GM23338 (cell line): ENCODE data around the gene SPACA7. TPM values are rescaled to one million over a fixed set of nuclear protein-coding genes. Genes with fewer than 3 reads are reported as not detected.

Experiments used
- ATAC-seq: fragments of 200-7000 bp; cut with Tn5 transposase; 3 replicates; pipeline ENCODE4 v1.9.1; 2020
- DNase-seq: peaks from one replicate; pipeline ENCODE4 v3.0.0-alpha.2; 2015; ENCODE audit warnings: low spot score
- H2AFZ ChIP-seq: fragments of 200-600 bp; sonication (generic); 2 replicates; pipeline ENCODE4 v1.8.0; 2016; ENCODE audit warnings: antibody characterized with exemption, mild to moderate bottlenecking, moderate library complexity
- H3F3A ChIP-seq: fragments of 200-600 bp; sonication (generic); replicated peaks from 2 replicates; pipeline ENCODE4 v1.8.0; 2017; ENCODE audit warnings: antibody characterized with exemption, mixed run types, low read depth
- H3K27ac ChIP-seq: fragments of 200-600 bp; sonication (generic); 2 replicates; pipeline ENCODE4 v1.6.1; 2016; ENCODE audit warnings: low read depth
- H3K27me3 ChIP-seq: fragments of 200-600 bp; sonication (generic); 2 replicates; pipeline ENCODE4 v1.8.0; 2016; ENCODE audit warnings: mild to moderate bottlenecking, mixed run types, moderate library complexity; ENCODE audit not compliant: insufficient read depth
- H3K36me3 ChIP-seq: fragments of 200-600 bp; sonication (generic); 2 replicates; pipeline ENCODE4 v1.8.0; 2016; ENCODE audit warnings: mild to moderate bottlenecking; ENCODE audit not compliant: insufficient read depth
- H3K4me1 ChIP-seq: fragments of 200-600 bp; sonication (generic); 2 replicates; pipeline ENCODE4 v1.8.0; 2016; ENCODE audit warnings: mild to moderate bottlenecking, moderate library complexity; ENCODE audit not compliant: insufficient read depth
- H3K4me2 ChIP-seq: fragments of 200-600 bp; sonication (generic); 2 replicates; pipeline ENCODE4 v1.7.1; 2017; ENCODE audit warnings: mixed run types
- H3K4me3 ChIP-seq: fragments of 200-600 bp; sonication (generic); 2 replicates; pipeline ENCODE4 v1.6.1; 2016; ENCODE audit warnings: mixed run types
- H3K79me2 ChIP-seq: fragments of 200-600 bp; sonication (generic); replicated peaks from 2 replicates; pipeline ENCODE4 v1.8.0; 2017; ENCODE audit warnings: mild to moderate bottlenecking; ENCODE audit not compliant: insufficient read depth
- H3K9me2 ChIP-seq: fragments of 200-600 bp; sonication (generic); 2 replicates; pipeline ENCODE4 v1.8.0; 2017; ENCODE audit not compliant: insufficient read depth
- H4K20me1 ChIP-seq: fragments of 200-600 bp; sonication (generic); replicated peaks from 2 replicates; pipeline ENCODE4 v1.8.0; 2017; ENCODE audit warnings: mild to moderate bottlenecking; ENCODE audit not compliant: insufficient read depth
- H3K27ac Mint-ChIP-seq: 2 replicates; pipeline ENCODE4 v1.8.0; 2020; ENCODE audit warnings: inconsistent platforms, mild to moderate bottlenecking, moderate library complexity, mixed read lengths
- H3K27me3 Mint-ChIP-seq: 3 replicates; pipeline ENCODE4 v1.8.0; 2022; ENCODE audit warnings: low read depth, mild to moderate bottlenecking, moderate library complexity, mixed read lengths, inconsistent platforms; ENCODE audit not compliant: insufficient read depth, poor library complexity
- H3K36me3 Mint-ChIP-seq: 3 replicates; pipeline ENCODE4 v1.8.0; 2021; ENCODE audit warnings: low read depth, mild to moderate bottlenecking, inconsistent platforms, moderate library complexity, mixed read lengths
- H3K4me1 Mint-ChIP-seq: 3 replicates; pipeline ENCODE4 v1.8.0; 2020; ENCODE audit warnings: mild to moderate bottlenecking, inconsistent platforms, mixed read lengths
- H3K4me3 Mint-ChIP-seq: 3 replicates; pipeline ENCODE4 v1.8.0; 2021; ENCODE audit warnings: moderate library complexity, mild to moderate bottlenecking, inconsistent platforms, mixed read lengths
- H3K9me3 Mint-ChIP-seq: 3 replicates; pipeline ENCODE4 v1.8.0; 2020; ENCODE audit warnings: moderate library complexity, mild to moderate bottlenecking, inconsistent platforms, mixed read lengths
- EZH2 ChIP-seq: fragments of 200-600 bp; sonication (generic); IDR thresholded peaks from one replicate; pipeline ENCODE4 v1.8.0; 2017; ENCODE audit warnings: antibody characterized with exemption, mild to moderate bottlenecking, low read depth; ENCODE audit not compliant: unreplicated experiment
- JUNB ChIP-seq: IDR thresholded peaks from one replicate; pipeline ENCODE4 v1.6.1; 2016; ENCODE audit warnings: antibody characterized with exemption; ENCODE audit not compliant: unreplicated experiment
- POLR2AphosphoS5 ChIP-seq: IDR thresholded peaks from 2 replicates; pipeline ENCODE4 v1.6.1; 2016; ENCODE audit warnings: antibody characterized with exemption, low read depth
- STAT1 ChIP-seq: IDR thresholded peaks from one replicate; pipeline ENCODE4 v1.6.1; 2016; ENCODE audit warnings: antibody characterized with exemption; ENCODE audit not compliant: unreplicated experiment
- ZNF331 ChIP-seq: fragments of 250-450 bp; sonication (Bioruptor Pico); IDR thresholded peaks from 2 replicates; pipeline ENCODE4 v1.5.0; 2020; ENCODE audit warnings: low read depth, mild to moderate bottlenecking, moderate library complexity
- ZNF462 ChIP-seq: fragments of 250-450 bp; sonication (Bioruptor Pico); IDR thresholded peaks from 2 replicates; pipeline ENCODE4 v1.5.0; 2020; ENCODE audit warnings: mild to moderate bottlenecking, moderate library complexity
- polyA plus RNA-seq: library from polyadenylated mRNA; unstranded; fragments of >200 nt; fragmentation: Nextera tagmentation; extraction: Ambion mirVana; gene quantifications from 2 replicates; pipeline ENCODE4 v1.2.1, GENCODE V29; 2016
- total RNA-seq: library from RNA; depleted of rRNA; stranded (reverse); fragments of >200 nt; shearing (Covaris generic); gene quantifications from 2 replicates; pipeline ENCODE4 v1.2.3, GENCODE V29; 2014
- TF ChIP-seq, protein P1 (sequence below): IDR thresholded peaks from one replicate; pipeline ENCODE4 v1.6.1; 2018; ENCODE audit warnings: antibody characterized with exemption; ENCODE audit not compliant: unreplicated experiment

SPACA7 gene
- total and polyA plus RNA-seq, 2 experiments from 2014 or later: not detected

- no peak for TF ChIP-seq ZNF462 (CRISPR knock-in tag)
- TF ChIP-seq, protein P1, sequence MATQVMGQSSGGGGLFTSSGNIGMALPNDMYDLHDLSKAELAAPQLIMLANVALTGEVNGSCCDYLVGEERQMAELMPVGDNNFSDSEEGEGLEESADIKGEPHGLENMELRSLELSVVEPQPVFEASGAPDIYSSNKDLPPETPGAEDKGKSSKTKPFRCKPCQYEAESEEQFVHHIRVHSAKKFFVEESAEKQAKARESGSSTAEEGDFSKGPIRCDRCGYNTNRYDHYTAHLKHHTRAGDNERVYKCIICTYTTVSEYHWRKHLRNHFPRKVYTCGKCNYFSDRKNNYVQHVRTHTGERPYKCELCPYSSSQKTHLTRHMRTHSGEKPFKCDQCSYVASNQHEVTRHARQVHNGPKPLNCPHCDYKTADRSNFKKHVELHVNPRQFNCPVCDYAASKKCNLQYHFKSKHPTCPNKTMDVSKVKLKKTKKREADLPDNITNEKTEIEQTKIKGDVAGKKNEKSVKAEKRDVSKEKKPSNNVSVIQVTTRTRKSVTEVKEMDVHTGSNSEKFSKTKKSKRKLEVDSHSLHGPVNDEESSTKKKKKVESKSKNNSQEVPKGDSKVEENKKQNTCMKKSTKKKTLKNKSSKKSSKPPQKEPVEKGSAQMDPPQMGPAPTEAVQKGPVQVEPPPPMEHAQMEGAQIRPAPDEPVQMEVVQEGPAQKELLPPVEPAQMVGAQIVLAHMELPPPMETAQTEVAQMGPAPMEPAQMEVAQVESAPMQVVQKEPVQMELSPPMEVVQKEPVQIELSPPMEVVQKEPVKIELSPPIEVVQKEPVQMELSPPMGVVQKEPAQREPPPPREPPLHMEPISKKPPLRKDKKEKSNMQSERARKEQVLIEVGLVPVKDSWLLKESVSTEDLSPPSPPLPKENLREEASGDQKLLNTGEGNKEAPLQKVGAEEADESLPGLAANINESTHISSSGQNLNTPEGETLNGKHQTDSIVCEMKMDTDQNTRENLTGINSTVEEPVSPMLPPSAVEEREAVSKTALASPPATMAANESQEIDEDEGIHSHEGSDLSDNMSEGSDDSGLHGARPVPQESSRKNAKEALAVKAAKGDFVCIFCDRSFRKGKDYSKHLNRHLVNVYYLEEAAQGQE: no peak
- no peak for TF ChIP-seq EZH2
- no peak for TF ChIP-seq ZNF331
Observed at GRCh38 chr13:112328936-112329335, 47.2 kb upstream of the SPACA7 start (continued).

DNA sequence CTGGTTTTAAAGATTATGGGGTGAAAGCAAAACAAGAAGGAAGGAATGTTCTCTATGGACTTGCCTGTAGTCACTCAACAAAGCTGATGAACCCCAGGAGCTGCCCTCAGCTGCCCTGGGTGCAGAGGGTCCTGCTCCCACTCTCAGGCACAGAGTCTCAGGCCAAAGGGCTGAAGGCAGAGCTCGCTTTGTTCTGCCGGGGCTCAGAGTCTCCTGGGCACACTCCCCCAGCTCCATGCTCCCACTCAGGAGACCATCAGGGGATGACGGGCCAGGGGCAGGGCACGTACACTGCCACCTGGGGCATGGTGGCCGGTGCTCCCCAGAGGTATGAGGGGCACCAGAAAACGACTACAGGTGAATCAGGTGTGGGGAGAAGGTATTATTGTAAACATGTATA is 46.8 kb upstream of the SPACA7 start:
- H3K4me1 Mint-ChIP-seq: peaks cover 15% of the 10 kb centered on the region
- peaks cover 33% of the 10 kb centered on the region for H3K27me3 Mint-ChIP-seq
- Histone ChIP-seq H3K4me1 (peaks cover 10% of the 10 kb centered on the region), H3F3A (no peaks in the 10 kb centered on the region), H4K20me1 (no peaks in the 10 kb centered on the region), H3K4me3 (no peak overlapping the region), H3K27me3 (peaks cover 24% of the 10 kb centered on the region), H3K4me2 (no peak overlapping the region), H3K27ac (no peak overlapping the region), H2AFZ (no peak overlapping the region), H3K79me2 (no peaks in the 10 kb centered on the region), H3K36me3 (no peaks in the 10 kb centered on the region), H3K9me2 (no peaks in the 10 kb centered on the region)
- ATAC-seq (no peak), DNase-seq (no peak)
- no peak overlapping the region for H3K4me3 Mint-ChIP-seq
- no peaks in the 10 kb centered on the region; the same call in 1 of the 3 replicates for H3K9me3 Mint-ChIP-seq
- no peaks in the 10 kb centered on the region; the same call in 2 of the 3 replicates for H3K36me3 Mint-ChIP-seq
- no peak overlapping the region for H3K27ac Mint-ChIP-seq
- no peak for TF ChIP-seq STAT1
- TF ChIP-seq JUNB: no peak
- TF ChIP-seq POLR2AphosphoS5: no peak
- no peak for TF ChIP-seq ZNF462 (CRISPR knock-in tag)
